NCI-H774 (cell line): Measurements from ENCODE around the gene ALKBH6.
"Not testable (repeated sequence)": the region's sequence is repeated elsewhere in the genome, so short reads cannot be mapped to it uniquely, and the experiment has no call there.

ENCODE experiments used
- DNase-seq: peaks from one replicate; lab custom pipeline; 2025; lab: John Stamatoyannopoulos, UW

Gene ALKBH6

DNA sequence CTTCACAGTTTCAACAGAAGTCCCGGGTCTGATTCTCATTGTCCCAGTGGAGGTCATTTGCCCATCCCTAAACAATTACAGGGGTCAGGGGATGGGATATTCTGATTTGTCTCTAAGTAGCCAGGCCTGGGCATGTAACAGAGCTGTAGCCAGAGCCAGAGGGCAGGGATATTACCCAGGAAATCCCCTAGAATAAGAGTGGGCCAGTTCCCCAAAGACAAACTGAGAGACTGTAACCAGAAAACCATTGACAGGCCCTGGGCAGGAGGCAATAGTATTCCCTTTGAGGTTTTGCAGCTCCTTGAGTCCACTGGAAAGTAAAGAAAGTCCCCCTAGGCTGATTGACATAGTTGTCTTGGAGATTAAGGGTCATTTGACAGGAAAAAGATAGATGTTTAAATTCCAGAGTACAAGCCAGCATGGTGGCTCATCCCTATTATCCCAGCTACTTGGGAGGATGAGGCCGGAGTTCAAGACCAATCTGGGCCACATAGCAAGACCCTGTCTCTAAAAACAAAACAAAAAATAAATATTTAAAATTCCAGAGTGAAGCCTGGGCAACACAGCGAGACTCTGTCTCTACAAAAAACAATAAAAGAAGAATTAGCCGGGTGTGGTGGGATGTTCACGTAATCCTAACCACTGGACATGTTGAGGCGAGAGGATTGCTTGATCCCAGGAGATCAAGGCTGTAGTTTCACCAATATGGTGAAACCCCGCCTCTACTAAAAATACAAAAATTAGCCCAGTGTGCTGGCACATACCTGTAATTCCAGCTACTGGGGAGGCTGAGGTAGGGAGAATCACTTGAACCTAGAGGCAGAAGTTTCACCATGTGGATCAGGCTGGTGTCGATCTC, 20.9 kb downstream of the ALKBH6 start:
- DNase-seq, result no peak

DNA sequence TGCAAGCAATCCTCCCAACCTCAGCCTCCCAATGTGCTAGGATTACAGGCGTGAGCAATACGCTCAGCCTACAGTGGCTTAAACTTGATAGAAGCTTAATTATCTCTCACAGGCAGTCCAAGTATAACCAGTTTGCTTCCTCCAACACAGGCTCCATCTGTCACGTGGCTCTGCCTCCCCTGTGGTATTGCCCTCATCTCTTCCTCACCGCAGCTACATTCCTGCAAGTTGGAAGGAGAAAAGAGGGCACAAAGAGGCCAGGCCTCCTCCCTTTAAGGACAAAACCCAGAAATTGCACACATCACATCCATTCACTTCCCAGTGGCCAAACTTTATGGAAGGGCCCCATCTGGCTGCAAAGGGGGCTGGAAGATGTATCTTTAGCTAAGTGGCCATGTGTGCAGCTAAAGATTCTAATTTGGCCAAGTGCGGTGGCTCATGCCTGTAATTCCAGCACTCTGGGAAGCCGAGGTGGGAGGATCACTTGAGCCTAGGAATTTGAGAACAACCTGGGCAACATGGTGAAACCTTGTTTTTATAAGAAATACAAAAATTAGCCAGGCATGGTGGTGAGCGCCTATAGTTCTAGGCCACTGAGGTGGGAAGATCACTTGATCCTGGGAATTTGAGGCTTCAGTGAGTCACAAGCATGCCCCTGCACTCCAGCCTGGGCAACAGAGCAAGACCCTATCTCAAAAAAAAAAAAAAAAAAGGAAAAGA, 22.1 kb downstream of the ALKBH6 start:
- DNase-seq, result no peak

DNA sequence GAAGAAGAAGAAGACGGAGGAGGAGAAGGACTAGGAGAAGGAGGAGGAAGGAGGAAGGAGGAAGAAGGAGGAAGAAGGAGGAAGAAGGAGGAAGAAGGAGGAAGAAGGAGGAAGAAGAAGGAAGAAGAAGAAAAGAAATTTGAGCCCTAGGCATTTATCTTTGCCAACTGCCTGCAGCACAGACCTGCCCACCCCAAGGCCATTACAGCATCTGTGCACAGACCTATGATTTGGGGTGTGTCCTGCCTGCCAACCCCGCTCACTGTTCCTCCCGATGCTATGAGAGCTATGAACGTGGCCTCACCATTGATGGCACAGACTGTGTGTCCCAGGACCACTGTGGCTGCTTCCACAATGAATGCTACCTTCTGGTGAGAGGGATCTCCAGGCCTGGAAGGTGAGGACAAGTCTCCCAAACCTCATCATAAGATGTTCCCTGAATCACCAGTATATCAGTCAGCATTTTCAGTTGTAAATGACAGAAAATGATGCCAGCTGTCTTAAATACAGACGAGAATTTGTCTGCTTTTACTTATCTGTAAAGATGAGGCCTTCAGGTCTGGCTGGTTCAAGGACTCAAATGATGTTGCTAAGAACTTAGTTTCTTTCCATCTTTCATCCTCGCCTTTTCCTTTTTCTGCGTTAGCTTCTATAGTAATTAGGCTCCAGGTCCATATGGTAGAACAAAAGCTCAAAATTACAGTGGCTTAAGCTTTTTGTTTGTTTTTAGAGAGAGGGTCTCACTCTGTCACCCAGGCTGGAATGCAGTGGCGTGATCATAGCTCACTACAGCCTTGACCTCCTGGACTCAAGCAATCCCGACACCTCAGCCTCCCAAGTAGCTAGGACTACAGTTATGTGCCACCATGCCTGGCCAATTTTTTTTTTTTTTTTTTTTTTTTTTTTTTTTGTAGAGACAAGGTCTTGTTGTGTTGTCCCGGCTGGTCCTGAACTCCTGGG, 23.0 kb downstream of the ALKBH6 start:
- no peak for DNase-seq

DNA sequence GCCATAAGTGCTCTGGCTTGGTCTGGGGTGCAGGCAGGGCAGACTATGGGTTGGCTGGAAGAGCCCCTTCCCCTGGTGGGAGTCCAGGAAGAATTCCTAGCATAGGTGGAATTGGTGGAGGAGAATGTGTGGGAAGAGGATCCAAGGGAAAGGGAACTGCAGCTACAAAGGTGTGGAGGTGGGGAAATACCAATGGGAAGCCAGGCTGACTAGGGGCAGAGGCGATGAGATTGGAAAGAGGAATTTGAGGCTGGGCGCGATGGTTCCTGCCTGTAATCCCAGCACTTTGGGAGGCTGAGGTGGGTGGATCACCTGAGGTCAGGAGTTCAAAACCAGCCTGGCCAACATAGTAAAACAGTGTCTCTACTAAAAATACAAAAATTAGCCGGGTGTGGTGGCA, 23.9 kb downstream of the ALKBH6 start:
- DNase-seq, result no peak

DNA sequence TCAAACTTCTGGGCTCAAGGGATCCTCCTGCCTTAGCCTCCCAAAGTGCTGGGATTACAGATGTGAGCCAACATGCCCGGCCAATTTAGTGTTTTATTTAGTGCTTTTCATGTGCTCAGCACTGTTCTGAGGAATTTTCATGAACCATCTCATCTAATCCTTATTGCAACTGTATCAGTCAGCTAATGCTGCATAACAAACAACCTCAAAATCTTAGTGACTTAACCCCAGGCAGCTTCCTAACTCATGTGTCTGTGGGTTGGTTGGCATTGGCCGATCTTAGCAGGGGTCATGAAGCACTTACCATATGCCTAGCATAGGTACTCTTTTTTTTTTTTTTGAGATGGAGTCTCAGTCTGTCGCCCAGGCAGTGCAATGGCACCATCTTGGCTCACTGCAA, 25.2 kb downstream of the ALKBH6 start:
- no peak for DNase-seq

DNA sequence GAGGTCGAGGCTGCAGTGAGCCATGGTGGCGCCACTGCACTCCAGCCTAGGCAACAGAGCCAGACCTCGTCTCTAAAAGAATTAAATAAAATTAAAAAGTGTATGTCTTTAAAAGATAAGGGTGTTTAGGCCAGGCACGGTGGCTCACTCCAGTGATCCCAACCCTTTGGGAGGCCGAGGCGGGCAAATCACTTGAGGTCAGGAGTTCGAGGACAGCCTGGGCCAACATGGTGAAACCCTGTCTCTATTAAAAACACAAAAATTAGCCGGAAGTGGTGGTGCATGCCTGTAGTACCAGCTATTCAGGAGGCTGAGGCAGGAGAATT, 26.5 kb downstream of the ALKBH6 start:
- DNase-seq, result no peak

DNA sequence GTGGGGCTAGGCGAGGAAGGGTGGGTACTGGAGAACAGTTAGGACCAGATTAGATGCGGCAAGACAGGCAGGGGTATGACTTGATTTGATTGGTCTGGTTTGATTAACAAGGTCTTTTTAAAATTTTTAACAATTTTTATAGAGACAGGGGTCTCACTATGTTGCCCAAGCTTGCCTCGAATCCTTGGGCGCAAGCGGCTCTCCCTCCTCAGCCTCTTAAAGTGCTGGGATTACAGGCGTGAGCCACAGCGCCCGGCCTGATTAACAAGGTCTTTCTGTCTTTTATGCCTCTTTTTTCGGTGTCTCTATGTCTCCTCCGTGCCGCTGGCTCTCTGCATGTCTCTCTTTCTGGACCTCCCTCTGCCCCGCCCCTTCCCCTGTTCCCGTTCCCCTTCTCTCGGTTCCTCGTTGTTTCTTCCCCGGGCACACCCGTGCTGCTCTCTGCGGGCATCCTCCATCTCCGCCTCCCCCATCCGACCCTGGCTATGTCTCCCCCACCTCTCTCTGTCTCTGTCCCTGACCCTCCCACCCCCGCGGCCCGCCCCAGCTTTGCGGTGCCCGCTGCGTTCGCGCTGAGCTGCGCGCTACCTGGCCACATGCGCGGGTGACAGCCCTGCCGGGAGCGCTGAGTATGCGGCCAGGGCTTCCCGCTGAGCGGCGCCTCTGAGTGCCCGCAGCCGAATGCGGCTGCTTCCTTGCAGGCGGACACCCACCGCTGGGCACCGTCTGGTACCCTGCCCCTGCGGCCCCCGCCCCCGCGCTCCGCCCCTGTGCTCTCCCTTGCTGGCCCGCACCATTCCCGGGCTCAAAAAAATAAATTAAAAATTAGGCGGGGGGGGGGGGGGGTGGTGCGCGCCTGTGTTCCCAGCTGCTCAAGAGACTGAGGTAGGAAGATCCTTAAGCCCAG, 27.1 kb downstream of the ALKBH6 start:
- DNase-seq, result no peak

DNA sequence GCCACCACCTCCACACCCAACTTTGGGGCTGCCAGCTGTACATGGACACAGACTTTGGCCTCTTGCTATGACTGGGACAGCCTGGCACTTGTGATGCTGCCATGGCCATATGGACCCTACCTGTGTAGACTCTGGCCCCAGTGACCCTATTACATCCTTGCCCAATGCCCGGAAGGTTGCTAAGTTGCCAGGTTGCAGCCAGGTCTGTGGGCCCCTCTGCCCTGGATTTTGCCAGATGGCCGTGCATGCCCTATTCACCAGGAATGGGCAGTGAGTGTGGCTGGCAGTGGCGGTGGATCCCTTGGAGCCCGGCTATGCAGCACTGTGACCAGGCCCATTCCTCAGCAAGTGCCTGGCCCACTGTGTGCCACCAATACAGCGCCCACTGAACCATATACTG, 27.9 kb downstream of the ALKBH6 start:
- DNase-seq, result no peak

DNA sequence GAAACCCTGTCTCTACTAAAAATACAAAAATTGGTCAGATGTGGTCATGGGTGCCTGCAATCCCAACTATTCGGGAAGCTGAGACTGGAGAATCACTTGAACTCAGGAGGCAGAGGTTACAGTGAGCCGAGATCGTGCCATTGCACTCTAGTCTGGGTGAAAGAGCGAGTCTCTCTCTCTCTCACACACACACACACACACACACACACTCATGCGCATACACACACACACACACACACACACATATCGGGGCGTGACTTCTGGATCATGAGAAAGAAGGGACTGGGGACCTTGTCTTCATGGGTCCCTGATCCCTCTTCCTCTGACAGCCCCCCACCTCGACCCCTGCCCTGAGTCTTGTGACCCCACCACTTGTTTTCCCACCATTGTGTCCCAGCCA, 30.8 kb downstream of the ALKBH6 start:
- DNase-seq, result no peak

DNA sequence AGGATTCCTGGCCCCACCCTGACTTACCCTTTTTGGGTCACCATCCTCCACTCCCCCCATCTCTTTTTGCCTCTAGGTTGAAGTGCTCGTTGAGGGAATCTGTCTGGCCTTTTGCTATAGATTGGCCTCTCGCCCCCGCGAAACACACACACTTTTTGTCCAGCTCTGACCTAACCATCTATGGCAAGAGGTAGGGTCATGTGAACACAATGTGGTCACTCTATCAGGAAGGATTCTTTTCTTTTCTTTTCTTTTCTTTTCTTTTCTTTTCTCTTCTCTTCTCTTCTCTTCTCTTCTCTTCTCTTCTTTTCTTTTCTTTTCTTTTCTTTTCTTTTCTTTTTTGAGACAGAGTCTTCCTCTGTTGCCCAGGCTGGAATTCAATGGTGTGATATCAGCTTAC, 33.0 kb downstream of the ALKBH6 start:
- not testable (repeated sequence) for DNase-seq

DNA sequence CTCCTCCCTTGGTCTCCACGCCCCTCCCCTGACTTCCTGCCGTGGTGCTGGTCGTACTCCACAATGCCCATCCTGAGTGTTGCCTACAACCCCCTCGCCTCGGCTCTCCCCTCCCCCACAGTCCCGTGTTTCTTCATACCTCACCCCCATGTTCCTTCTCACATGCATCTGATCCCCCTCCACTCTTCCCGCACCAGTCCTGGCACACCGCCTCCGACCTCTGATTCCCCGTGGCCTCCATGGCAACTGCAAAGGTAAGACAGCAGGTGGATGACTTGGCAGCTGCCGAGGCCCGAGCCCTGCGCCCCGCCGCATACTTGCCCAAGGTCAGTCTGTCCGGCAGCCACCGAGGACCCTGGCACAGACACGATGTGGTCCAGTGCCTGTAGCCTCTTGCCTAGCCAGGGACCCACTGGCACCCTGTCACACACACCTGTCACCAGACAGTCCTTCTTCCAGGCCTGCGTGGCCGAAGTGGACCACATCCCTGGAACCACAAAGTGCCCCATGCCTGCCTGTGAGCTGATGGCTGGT, 35.1 kb downstream of the ALKBH6 start:
- DNase-seq, result no peak

DNA sequence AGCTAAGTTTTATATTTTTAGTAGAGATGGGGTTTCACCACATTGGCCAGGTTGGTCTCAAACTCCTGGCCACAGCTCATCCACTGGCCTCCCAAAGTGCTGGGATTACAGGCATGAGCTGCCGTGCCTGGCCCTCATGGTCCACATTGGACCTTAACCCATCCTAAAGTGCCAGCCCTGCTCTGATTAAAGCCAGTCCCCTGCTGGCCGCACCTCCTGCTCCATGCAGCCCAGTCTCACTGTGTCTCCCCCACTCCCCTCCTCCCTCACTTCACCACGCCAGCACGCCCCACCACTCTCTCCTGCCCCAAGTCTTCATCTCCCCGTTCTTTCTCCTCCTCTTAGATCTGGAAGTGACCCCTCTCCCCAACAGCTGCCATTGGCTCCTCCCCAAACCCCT, 35.7 kb downstream of the ALKBH6 start:
- no peak for DNase-seq

DNA sequence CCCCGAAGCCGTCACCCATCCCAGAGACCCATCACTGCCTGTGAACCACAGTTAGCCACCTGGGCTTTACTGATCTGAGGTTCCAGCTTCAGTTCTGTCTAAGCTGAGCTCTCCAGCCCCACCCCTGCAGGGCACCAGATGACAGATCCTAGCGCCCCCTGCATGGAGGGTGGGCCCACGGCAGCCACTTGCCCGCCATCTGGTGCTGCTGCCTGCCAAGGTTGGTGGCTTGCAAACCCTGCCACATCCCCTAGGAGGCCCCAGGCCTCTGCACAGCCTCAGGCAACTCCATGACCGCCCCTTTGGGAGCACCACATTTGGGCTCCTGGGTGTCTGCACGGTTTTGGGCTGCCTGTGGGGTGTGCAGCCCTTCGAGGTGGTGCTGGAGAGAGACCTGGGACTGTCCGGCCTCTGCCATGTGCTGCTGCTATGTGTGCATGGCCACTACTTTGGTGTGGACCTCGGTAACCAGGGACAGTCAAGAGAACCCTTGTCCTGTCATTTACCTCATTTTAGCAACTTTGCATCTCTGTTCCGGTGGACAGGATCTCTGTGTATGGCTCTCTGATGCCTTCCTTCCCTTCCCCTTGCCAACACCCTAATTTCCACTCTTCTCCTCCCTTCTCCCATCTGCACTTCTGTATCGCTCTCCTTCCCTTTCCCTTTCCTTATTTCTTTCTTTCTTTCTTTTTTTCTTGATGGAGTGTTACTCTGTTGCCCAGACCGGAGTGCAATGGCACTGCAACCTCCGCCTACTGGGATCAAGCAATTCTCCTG, 36.4 kb downstream of the ALKBH6 start:
- no peak for DNase-seq

DNA sequence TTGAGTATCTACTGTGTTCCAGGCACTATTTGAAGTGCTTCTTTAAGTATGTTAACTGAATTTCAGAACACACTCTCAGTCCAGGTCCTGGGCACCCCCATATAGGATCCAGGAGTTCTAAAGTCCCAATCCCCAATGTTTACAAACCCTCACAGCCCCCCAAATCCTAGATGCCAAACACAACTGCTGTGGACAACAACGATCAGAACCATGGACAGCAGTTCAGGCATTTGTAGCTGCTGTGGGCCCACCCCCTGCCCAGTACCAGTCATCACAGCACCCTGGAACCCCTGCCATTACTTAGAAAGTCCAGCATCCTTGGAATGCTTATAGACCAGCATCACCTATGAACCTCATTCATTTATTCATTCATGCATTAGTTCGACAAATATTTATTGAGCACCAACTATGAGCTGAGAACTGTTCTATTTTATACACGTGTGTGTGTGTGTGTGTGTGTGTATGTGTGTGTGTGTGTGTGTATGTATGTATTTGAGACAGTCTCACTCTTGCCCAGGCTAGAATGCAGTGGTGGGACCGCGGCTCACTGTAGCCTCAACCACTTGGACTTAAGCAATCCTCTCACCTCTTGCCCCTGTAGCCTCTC, 38.3 kb downstream of the ALKBH6 start:
- DNase-seq, result no peak

DNA sequence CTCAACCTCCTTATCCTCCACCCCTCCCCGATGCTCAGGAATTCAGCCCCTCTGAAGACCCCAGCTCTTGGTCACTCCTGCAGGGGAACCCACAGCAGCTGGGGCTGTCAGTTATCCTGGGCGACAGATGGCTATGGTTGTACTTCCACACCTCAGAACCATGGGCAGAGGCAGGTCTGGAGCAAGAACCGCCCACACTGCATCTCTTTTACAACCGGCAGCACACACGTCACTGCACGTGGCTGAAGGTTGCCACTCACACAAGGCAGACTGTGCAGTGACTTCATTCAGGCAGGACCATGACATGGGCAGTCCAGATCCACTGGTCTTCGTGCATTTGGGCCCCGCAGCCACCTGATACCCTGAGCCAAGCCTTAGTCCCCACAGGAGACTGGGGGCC, 40.5 kb downstream of the ALKBH6 start:
- no peak for DNase-seq

DNA sequence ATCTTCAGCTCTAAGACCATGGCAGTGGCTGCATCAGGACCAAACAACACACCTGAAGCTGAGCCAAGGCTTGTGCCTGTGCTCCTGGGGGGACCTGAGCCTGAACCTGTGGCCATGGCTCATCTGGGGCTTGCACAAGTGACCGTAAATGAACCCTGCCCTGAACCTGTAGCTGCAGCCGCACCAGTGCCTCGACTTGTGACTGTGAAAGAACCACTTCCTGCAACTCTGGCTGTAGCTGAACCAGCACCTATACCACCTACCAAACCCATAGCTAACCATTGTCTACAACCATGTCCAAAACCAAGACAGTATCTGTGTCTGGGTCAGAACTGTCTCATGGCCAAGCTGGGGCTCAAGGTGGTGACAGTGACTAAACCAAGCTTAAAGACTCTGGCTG, 47.2 kb downstream of the ALKBH6 start:
- no peak for DNase-seq

DNA sequence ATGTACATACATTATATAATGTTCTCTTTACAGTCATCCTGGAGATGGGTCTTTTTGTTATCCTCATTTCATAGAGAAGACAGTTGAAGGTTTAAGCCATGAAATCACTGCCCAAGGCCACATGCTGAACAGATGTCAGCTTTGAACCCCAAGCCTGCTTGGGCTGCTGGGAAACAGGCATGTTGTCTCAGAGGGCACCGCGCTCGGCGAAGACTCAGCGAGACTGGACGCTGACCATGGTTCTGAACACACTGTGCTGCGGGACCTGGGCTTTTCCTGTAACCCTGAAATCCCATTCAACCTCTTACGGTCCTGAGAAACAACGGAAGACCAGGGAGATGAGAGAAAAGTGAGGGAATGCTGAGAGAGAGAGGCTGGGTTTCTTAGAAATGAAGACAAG, 50.5 kb downstream of the ALKBH6 start:
- no peak for DNase-seq

DNA sequence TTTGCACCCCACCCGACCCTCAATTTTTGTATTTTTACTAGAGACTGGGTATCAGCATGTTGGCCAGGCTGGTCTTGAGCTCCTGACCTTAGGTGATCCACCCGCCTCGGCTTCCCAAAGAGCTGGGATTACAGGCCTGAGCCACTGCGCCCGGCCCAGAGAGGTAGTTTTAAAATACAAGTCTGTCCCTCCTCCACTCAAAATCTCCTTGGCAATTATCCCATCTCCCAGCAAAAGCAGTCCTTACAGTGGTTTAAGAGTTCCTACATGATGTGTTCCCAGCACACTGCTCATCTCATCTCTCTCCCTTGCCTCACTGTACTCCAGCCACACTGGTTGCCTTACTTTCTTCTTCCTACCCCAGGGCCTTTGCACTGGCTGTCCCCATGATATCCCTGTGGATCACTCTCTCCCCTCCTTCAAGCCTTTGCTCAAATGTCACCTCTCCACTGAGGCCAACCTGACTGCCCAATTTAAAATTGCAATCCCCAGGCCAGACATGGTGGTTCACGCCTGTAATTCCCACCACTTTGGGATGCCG, 53.5 kb downstream of the ALKBH6 start:
- DNase-seq, result no peak

DNA sequence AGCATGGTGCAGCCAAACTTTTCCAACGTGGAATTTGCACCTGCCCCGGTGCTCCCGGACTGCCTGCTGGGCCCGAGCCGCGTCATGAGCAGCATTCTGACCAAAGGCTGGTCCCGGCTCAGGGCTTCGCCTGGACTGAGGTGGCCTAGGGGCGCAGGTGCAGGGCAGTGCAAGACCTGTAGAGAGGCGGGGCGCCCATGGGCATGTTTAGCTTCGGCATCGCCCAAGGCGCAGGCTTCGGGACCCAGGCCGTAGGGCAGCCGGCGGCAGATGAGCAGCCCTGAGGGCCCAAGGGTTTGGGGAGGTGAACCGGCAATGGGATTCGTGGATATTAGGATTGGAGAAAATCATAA, 54.1 kb downstream of the ALKBH6 start:
- DNase-seq, result no peak
